HG03097 (cell line): ENCODE measurements around the gene ITK.
"Not testable (repeated sequence)": the region's sequence is repeated elsewhere in the genome, so short reads cannot be mapped to it uniquely, and the experiment has no call there.

Source experiments
- ATAC-seq: cut with Tn5 transposase; IDR thresholded peaks from one replicate; pipeline ENCODE4 v1.9.1; 2021; ENCODE audit not compliant: unreplicated experiment, low FRiP score

Gene ITK

GRCh38 chr5:157205708-157206107 is 25.1 kb downstream of the ITK start:
- ATAC-seq = no peak

- not testable (repeated sequence) for ATAC-seq
These were observed 30.0 kb downstream of the ITK start for GRCh38 chr5:157210652-157211051.

- no peak for ATAC-seq
These were observed 31.7 kb downstream of the ITK start for GRCh38 chr5:157212307-157212706.

- ATAC-seq = no peak
These were observed 33.0 kb downstream of the ITK start for GRCh38 chr5:157213527-157214243.

GRCh38 chr5:157214415-157214814 is 33.8 kb downstream of the ITK start:
- no peak for ATAC-seq

GRCh38 chr5:157214861-157215513 is 34.3 kb downstream of the ITK start:
- ATAC-seq = peak; percentile 35

GRCh38 chr5:157215514-157216167 is 35.0 kb downstream of the ITK start:
- no peak for ATAC-seq

- ATAC-seq = no peak
These were observed 35.9 kb downstream of the ITK start for GRCh38 chr5:157216391-157217142.

- no peak for ATAC-seq
These were observed 36.8 kb downstream of the ITK start for GRCh38 chr5:157217289-157218024.

GRCh38 chr5:157219491-157220271 is 39.0 kb downstream of the ITK start:
- ATAC-seq = peak; percentile 45

- ATAC-seq = no peak
These were observed 41.3 kb downstream of the ITK start for GRCh38 chr5:157221959-157222358.

GRCh38 chr5:157222506-157223230 is 42.0 kb downstream of the ITK start:
- ATAC-seq = no peak

- ATAC-seq = no peak
These were observed 45.1 kb downstream of the ITK start for GRCh38 chr5:157225469-157226422.

- no peak for ATAC-seq
These were observed 50.0 kb downstream of the ITK start for GRCh38 chr5:157230610-157231009.

- no peak for ATAC-seq
These were observed 52.1 kb downstream of the ITK start for GRCh38 chr5:157232706-157233105.

- no peak for ATAC-seq
These were observed 52.9 kb downstream of the ITK start for GRCh38 chr5:157233515-157233914.

- no peak for ATAC-seq
These were observed 55.8 kb downstream of the ITK start for GRCh38 chr5:157236423-157236822.

GRCh38 chr5:157241483-157241882 is 60.8 kb downstream of the ITK start:
- no peak for ATAC-seq
